Stimulated activated CD8-positive, alpha-beta memory T cell treated with anti-CD3 and anti-CD28 coated beads, Interleukin-7, amount 100 ng/mL, for 48 hours (primary cell): ENCODE measurements around the gene ANXA7.
"Not testable (repeated sequence)": the region's sequence is repeated elsewhere in the genome, so short reads cannot be mapped to it uniquely, and the experiment has no call there.

Source experiments
- DNase-seq, 2 donors: peaks; one replicate each; pipeline ENCODE4 v3.0.0-alpha.2; 2020; ENCODE audit warnings: low read depth in 1 of 2; ENCODE audit errors: extremely low read depth in 1 of 2

Gene ANXA7

DNA sequence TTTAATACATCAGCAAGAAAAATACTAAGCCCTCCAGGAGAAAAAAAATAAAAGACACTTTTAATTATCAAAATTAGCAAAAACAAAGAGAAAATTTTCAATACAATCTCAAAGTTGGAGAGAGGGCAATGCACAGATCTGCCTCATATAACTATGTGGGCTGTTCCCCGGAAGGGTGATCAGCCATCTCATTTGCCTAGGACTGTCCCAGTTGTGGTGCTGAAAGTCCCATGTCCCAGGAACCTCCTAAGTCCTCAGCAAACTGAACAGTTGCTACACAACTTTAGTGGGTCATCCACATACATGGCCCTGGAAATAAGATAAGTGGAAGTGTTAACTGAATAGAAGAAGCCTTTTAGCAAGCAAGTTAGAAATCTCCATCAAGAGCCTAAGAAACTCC lies 69.6 kb downstream of the ANXA7 start:
- DNase-seq: no peak

DNA sequence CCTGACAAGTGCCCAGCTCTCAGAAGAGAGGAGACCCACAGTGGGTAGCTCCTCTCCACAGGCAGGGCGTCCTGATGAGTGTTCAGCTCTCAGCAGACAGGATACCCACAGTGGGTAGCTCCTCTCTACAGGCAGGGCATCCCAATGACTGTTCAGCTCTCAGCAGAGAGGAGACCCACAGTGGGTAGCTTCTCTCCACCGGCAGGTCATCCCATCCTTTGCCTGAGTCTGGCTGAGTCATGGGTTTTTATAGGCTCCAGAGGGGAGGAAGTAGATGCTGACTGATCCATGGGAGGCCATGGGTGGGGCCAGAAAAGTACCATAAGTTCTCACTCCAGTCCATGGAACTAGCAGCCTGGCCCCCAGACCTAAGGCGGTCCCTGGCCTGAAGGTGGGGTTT lies 73.7 kb downstream of the ANXA7 start:
- no peak for DNase-seq

DNA sequence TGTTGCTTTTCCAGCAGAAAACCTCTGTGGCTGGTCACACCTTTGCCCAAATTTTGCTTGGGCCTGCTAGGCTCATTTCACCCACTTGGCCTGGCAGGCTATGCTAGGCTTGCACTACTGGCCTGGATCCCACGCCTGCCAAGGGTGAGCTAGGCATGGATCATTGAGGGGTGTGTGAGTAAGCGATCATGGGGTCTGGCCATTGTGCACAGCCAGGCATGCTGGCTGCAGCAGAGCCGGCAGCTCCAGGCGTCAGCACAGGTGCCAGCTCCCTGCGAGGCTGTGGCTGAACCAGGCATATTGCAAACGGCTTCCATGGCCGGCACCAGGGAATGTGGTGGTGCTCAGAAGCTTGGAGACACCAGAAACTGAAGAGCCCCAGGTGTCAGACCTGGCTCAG lies 74.4 kb downstream of the ANXA7 start:
- DNase-seq: no peak

GRCh38 chr10:73338801-73339368 lies 75.0 kb downstream of the ANXA7 start:
- no peak for DNase-seq

DNA sequence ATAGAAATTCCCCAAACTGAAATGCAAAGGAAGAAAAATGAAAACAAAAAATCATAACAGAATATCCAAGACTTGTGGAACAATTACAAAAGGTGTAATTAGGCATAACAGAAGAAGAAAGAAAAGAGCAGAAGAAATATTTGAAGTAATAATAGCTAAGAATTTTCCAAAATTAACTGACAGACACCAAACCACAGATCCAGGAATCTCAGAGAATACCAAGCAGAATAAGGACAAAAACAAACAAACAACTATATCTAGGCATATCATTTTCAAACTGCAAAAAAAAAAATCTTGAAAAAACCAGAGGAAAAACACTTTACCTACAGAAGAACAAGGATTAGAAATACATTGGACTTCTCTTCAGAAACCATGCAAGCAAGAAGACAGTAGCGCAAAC lies 80.7 kb downstream of the ANXA7 start:
- no peak for DNase-seq

GRCh38 chr10:73332379-73332778 lies 81.5 kb downstream of the ANXA7 start:
- no peak for DNase-seq

GRCh38 chr10:73328523-73328922 lies 85.3 kb downstream of the ANXA7 start:
- DNase-seq: not testable (repeated sequence)

GRCh38 chr10:73325290-73325689 lies 88.6 kb downstream of the ANXA7 start:
- DNase-seq: not testable (repeated sequence)
